Caco-2 (cell line): Measurements from ENCODE around the gene GRHPR. TPM values are rescaled to one million over a fixed set of nuclear protein-coding genes. Genes with fewer than 3 reads are reported as not detected.

Experiments
- BruUV-seq: library from RNA; stranded (reverse); fragments of 400-500 nt; replicated peaks from 2 replicates; lab custom pipeline; 2021; lab: Mats Ljungman, UMichigan
- CTCF ChIA-PET: fragments of 300-600 bp; sonication (Branson Sonifier 250); formaldehyde crosslinking; loops from one replicate; lab custom pipeline; 2022; ENCODE audit warnings: antibody characterized with exemption; lab: Charles Lee
- POLR2A ChIA-PET: fragments of 300-600 bp; sonication (Branson Sonifier 250); formaldehyde crosslinking; loops from one replicate; lab custom pipeline; 2022; ENCODE audit warnings: antibody characterized with exemption; lab: Charles Lee
- DNase-seq, 2 experiments: peaks; one replicate each; pipeline versions ENCODE4 v3.0.0 to v3.0.0-alpha.2; 2020 to 2022
- H3K27me3 ChIP-seq: replicated peaks from 2 replicates; pipeline ENCODE4 v1.6.0; 2011; ENCODE audit warnings: low read length; ENCODE audit not compliant: control insufficient read depth, insufficient read depth
- H3K36me3 ChIP-seq: 2 replicates; pipeline ENCODE4 v1.5.1; 2011; ENCODE audit warnings: low read length; ENCODE audit not compliant: control insufficient read depth, insufficient read depth
- H3K4me1 ChIP-seq: fragments of 250-450 bp; sonication (Bioruptor Pico); 2 replicates; pipeline ENCODE4 v1.5.1; 2020; ENCODE audit warnings: mild to moderate bottlenecking
- H3K4me3 ChIP-seq: 2 replicates; pipeline ENCODE4 v1.5.1; 2011; ENCODE audit warnings: low read depth, mild to moderate bottlenecking, control low read depth, low read length
- H3K9me3 ChIP-seq: fragments of 250-450 bp; sonication (Bioruptor Pico); 2 replicates; pipeline ENCODE4 v1.5.1; 2020; ENCODE audit warnings: mild to moderate bottlenecking, moderate library complexity
- H3K27ac Mint-ChIP-seq: one replicate; pipeline ENCODE4 v1.8.0; 2022; ENCODE audit warnings: mixed read lengths; ENCODE audit not compliant: unreplicated experiment
- H3K27me3 Mint-ChIP-seq: one replicate; pipeline ENCODE4 v1.8.0; 2022; ENCODE audit warnings: mixed read lengths; ENCODE audit not compliant: insufficient read depth, unreplicated experiment
- H3K36me3 Mint-ChIP-seq: one replicate; pipeline ENCODE4 v1.8.0; 2022; ENCODE audit warnings: mild to moderate bottlenecking, mixed read lengths; ENCODE audit not compliant: insufficient read depth, unreplicated experiment
- H3K4me1 Mint-ChIP-seq: one replicate; pipeline ENCODE4 v1.8.0; 2022; ENCODE audit warnings: low read depth, mixed read lengths; ENCODE audit not compliant: unreplicated experiment
- H3K4me3 Mint-ChIP-seq: one replicate; pipeline ENCODE4 v1.8.0; 2022; ENCODE audit warnings: mild to moderate bottlenecking, moderate library complexity, mixed read lengths; ENCODE audit not compliant: unreplicated experiment
- H3K9me3 Mint-ChIP-seq: one replicate; pipeline ENCODE4 v1.8.0; 2022; ENCODE audit warnings: mixed read lengths; ENCODE audit not compliant: unreplicated experiment
- intact Hi-C: fragments of 100-400 bp; cut with micrococcal nuclease; formaldehyde crosslinking; loops from one replicate; pipeline ENCODE4 v1.10.0; 2022; ENCODE audit not compliant: unreplicated experiment
- total RNA-seq: library from RNA; stranded (reverse); gene quantifications from 2 replicates; pipeline ENCODE4 v1.2.3, GENCODE V29; 2022
- TF ChIP-seq, protein P1 (sequence below), 2 experiments: fragments of 200-600 bp in 1 of 2; IDR thresholded peaks; 1 replicate in 1 of 2; 2 replicates in 1 of 2; pipeline versions ENCODE4 v1.5.1 to v1.8.0; 2011 to 2022; ENCODE audit warnings: antibody characterized with exemption in 1 of 2, control low read depth in 1 of 2, inconsistent platforms in 1 of 2, low read depth in 1 of 2, low read length in 1 of 2, mild to moderate bottlenecking in 1 of 2, moderate library complexity in 1 of 2; ENCODE audit not compliant: insufficient read depth in 1 of 2, severe bottlenecking in 1 of 2, unreplicated experiment in 1 of 2

The GRHPR gene
- total RNA-seq, 1 experiment from 2014 or later = 82.5 TPM

DNA sequence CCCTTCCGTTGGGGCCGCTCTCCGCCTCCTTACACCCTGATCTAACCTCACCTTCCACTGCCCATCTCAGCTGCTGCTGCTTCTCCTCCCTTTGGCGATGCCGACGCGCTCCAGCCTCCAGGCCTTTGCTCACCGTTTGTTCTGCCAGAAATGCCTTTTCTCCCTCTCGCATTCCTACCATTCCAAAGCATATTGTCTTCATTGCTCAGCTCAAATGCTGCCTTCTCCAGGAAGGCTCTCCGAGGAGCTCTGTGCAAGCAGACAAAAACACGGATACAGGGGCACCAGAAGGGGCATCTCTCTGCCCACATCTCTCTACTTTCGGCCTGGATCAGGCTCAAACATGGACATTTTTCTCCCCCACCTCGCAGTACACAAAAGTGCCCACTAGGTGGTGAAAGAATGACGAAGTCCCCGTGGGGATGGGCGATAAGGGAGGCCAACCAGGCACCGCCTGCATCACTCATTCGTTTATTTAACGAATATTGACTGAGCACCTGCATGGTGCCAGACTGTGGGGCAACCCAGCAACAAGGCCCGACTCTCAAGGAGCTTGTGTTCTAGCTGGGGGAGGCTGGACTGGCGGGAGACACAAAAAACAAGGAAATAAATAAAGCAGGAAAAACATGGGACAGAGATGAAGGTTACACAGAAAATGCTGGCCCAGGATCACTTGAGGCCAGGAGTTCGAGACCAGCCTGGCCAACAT is 7.3 kb upstream of the GRHPR start:
- no peak overlapping the region for H3K4me3 ChIP-seq
- no peaks in the 10 kb centered on the region for H3K27me3 ChIP-seq
- peaks cover 40% of the 10 kb centered on the region for H3K4me1 ChIP-seq
- intact Hi-C loops = loop anchor here (2.0 kb wide), 3 partner anchors 16 to 58 kb away; partner anchors contain the start of gene ZBTB5
- POLR2A ChIA-PET = interaction anchor here (0.5 to 1.2 kb wide), 2 partner anchors 51 to 54 kb away, joined by 3 read pairs; no protein-coding TSS in a partner anchor
- no peaks in the 10 kb centered on the region for H3K9me3 ChIP-seq
- CTCF ChIA-PET = interaction anchor here (0.6 to 0.7 kb wide), 2 partner anchors 24 to 212 kb away, joined by 3 read pairs; no protein-coding TSS in a partner anchor
- peak; percentile 85 to 90 for DNase-seq
- BruUV-seq = no TSS peak
- H3K27ac Mint-ChIP-seq = peak overlapping the region; percentile 87
- peaks cover 35% of the 10 kb centered on the region for H3K4me1 Mint-ChIP-seq
- H3K27me3 Mint-ChIP-seq = no peaks in the 10 kb centered on the region
- no peaks in the 10 kb centered on the region for H3K9me3 Mint-ChIP-seq
- peak overlapping the region; percentile 65 for H3K4me3 Mint-ChIP-seq
- H3K36me3 ChIP-seq = no peaks in the 10 kb centered on the region
- H3K36me3 Mint-ChIP-seq = peaks cover 11% of the 10 kb centered on the region
- TF ChIP-seq, protein P1, sequence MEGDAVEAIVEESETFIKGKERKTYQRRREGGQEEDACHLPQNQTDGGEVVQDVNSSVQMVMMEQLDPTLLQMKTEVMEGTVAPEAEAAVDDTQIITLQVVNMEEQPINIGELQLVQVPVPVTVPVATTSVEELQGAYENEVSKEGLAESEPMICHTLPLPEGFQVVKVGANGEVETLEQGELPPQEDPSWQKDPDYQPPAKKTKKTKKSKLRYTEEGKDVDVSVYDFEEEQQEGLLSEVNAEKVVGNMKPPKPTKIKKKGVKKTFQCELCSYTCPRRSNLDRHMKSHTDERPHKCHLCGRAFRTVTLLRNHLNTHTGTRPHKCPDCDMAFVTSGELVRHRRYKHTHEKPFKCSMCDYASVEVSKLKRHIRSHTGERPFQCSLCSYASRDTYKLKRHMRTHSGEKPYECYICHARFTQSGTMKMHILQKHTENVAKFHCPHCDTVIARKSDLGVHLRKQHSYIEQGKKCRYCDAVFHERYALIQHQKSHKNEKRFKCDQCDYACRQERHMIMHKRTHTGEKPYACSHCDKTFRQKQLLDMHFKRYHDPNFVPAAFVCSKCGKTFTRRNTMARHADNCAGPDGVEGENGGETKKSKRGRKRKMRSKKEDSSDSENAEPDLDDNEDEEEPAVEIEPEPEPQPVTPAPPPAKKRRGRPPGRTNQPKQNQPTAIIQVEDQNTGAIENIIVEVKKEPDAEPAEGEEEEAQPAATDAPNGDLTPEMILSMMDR (IDR thresholded peaks at IDR 0.05; ENCODE audit: insufficient read depth in 1 of 2, low read depth in 1 of 2, low read length in 1 of 2, severe bottlenecking in 1 of 2, unreplicated experiment in 1 of 2) = peak; percentile 68 to 88

DNA sequence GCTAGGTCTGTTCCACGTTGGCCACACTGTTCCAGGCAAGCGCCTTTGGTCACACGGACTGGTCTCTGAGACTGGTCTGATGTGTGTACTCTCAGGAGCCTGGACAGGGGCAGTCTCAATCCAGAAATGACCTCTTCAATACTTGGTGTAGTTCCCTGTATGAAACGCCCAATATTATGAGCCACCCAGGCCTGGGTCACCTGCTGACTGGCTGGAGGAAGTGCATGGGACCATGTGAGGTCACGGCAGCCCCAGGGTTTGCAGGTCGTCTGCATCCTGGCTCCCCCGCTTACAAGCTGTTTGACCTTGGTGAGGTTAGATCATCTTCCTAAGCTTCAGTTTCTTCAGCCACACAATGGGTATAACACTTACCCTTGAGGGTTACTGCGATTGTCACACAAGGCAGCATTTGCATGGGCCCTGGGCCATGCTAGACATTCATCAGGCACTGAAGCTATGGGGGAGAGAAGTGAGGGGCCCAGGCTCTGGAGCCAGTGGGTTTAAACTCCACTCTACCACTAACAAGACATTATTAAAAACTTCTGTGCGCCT is 5.2 kb upstream of the GRHPR start:
- no peaks in the 10 kb centered on the region for H3K36me3 ChIP-seq
- no peak overlapping the region for H3K4me3 ChIP-seq
- ChIA-PET CTCF (interaction anchor here (0.6 to 1.2 kb wide), 2 partner anchors 10 to 650 kb away, joined by 3 read pairs; no protein-coding TSS in a partner anchor), POLR2A (interaction anchor here (1.2 kb wide), 1 partner anchor 48 kb away, joined by 4 read pairs; the partner anchor contains the start of gene ZBTB5)
- H3K4me1 ChIP-seq = peaks cover 37% of the 10 kb centered on the region
- TF ChIP-seq, protein P1 (IDR thresholded peaks at IDR 0.05; ENCODE audit: insufficient read depth in 1 of 2, low read depth in 1 of 2, low read length in 1 of 2, severe bottlenecking in 1 of 2, unreplicated experiment in 1 of 2) = no peak
- Mint-ChIP-seq H3K27me3 (no peaks in the 10 kb centered on the region), H3K36me3 (peaks cover 11% of the 10 kb centered on the region), H3K4me3 (no peak overlapping the region), H3K9me3 (no peaks in the 10 kb centered on the region), H3K27ac (no peak overlapping the region), H3K4me1 (peaks cover 25% of the 10 kb centered on the region)
- H3K27me3 ChIP-seq = no peaks in the 10 kb centered on the region
- no peak for DNase-seq
- BruUV-seq = no TSS peak
- intact Hi-C loops = no loop called here
- H3K9me3 ChIP-seq = no peaks in the 10 kb centered on the region

DNA sequence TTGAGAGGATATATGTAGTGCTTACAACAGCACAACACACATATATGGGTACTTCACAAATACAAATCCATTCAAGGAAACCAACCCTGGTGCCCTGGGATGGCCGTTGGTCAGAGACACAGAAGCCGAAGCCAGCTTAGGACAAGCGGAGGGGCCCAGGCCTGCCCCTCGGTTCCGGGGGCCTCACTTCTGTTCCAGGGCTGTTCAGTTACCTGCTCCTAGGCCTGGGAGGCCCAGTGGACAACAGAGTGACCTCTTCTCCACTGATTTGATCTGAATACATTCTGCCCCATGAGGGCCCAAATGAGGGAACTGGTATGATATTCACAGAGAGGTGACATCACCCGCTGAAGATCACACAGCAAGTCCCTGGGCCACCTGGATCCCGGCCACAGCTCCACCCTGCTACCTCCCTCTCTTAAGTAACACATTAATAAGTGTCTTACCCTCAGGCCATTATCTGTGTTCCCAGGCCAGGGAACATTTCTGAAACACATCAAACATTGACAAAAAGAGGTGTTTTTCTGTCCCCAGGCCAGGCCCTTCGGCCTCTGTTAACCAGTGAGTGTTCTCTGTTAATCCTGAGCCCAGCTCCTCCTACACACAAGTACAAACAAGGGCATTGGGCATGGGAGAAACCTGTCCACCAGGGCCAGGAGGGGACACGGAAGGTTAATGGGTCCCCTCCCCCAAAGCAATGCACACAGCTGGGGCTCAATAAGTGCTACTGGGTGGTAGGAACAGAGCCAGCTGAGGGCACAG is 4.5 kb upstream of the GRHPR start:
- peak overlapping the region; percentile 55 for H3K27ac Mint-ChIP-seq
- CTCF ChIA-PET = interaction anchor here (0.6 to 1.2 kb wide), 2 partner anchors 11 to 649 kb away, joined by 3 read pairs; no protein-coding TSS in a partner anchor
- H3K4me3 Mint-ChIP-seq = no peak overlapping the region

More for the DNA sequence above, 4.5 kb upstream of the GRHPR start:
- TF ChIP-seq, protein P1 (IDR thresholded peaks at IDR 0.05; ENCODE audit: insufficient read depth in 1 of 2, low read depth in 1 of 2, low read length in 1 of 2, severe bottlenecking in 1 of 2, unreplicated experiment in 1 of 2) = no peak
- Mint-ChIP-seq H3K27me3 (no peaks in the 10 kb centered on the region), H3K4me1 (peaks cover 24% of the 10 kb centered on the region), H3K36me3 (peaks cover 11% of the 10 kb centered on the region), H3K9me3 (no peaks in the 10 kb centered on the region)
- no TSS peak for BruUV-seq
- peak; percentile 67 to 78 for DNase-seq
- no peak overlapping the region for H3K4me3 ChIP-seq
- H3K4me1 ChIP-seq = peaks cover 37% of the 10 kb centered on the region
- intact Hi-C loops = no loop called here
- no peaks in the 10 kb centered on the region for H3K36me3 ChIP-seq
- H3K27me3 ChIP-seq = no peaks in the 10 kb centered on the region
- H3K9me3 ChIP-seq = no peaks in the 10 kb centered on the region
- POLR2A ChIA-PET = interaction anchor here (0.6 to 1.2 kb wide), 2 partner anchors 41 to 48 kb away, joined by 3 to 4 read pairs; partner anchors contain the start of gene ZBTB5
